ENCODE data around the gene KAT14. TPM values are rescaled to one million over a fixed set of nuclear protein-coding genes. Genes with fewer than 3 reads are reported as not detected.
"Not testable (repeated sequence)": the region's sequence is repeated elsewhere in the genome, so short reads cannot be mapped to it uniquely, and the experiment has no call there.

Gene KAT14
- total RNA-seq, 2 experiments from 2014 or later: 8.5 to 9.4 TPM

DNA sequence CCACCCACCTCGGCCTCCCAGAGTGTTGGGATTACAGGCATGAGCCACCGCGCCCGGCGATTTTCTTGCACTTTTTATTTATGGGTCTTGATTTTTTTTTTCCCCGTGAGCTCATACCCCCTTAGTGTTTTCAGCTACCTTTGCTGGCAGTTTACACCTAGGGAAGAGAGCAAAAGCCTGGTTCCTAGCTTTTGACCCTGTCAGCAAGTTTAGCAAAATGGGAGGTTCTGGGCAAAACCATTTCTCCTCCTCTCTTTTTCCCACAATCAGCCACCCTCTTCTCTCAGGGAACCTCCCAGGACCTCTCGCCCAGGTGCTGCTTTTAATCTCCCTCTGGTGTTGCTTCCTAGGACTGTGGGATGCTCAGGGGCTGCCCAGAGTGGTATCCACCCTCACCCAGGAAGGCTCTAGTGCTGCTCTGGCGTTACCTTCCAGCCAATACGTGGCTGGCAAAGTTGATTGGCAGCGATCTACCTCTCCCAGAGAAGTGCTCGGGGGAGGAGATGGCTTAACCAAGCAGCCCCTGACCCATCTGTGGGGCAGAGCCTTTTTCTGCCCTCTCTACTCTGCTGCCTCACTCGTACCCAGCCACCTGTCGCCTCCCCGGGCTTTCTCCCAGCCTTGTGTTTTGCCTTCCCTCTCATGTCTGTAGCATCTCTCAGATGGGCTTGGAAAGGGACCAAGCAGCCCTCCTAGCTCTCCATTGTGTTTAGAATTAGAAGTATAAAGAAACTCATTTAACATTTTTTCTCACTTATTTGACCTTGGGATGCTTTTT lies 37.4 kb downstream of the KAT14 start:
- Mint-ChIP-seq H3K4me3 (no peak overlapping the region), H3K36me3 (ENCODE audit: low read depth) (peaks cover 89% of the 10 kb centered on the region), H3K27me3 (no peaks in the 10 kb centered on the region), H3K27ac (no peak overlapping the region), H3K9me3 (no peaks in the 10 kb centered on the region), H3K4me1 (ENCODE audit: low read depth) (peaks cover 24% of the 10 kb centered on the region)
- H3K27ac ChIP-seq (ENCODE audit: low read depth in 1 of 2, low read length in 2 of 2): no peak overlapping the region
- no peak overlapping the region for H3K4me3 ChIP-seq (ENCODE audit: low read length)
- H3K36me3 ChIP-seq (ENCODE audit: insufficient read depth, low read length): peaks cover 17% of the 10 kb centered on the region
- ATAC-seq (ENCODE audit: poor library complexity) (no peak), DNase-seq (no peak)
- H3K9me3 ChIP-seq (ENCODE audit: control insufficient read depth in 1 of 2, insufficient read depth in 1 of 2, low read length in 2 of 2): peaks cover 0 to 7% of the 10 kb centered on the region in 2 experiments
- TF ChIP-seq, protein P1, sequence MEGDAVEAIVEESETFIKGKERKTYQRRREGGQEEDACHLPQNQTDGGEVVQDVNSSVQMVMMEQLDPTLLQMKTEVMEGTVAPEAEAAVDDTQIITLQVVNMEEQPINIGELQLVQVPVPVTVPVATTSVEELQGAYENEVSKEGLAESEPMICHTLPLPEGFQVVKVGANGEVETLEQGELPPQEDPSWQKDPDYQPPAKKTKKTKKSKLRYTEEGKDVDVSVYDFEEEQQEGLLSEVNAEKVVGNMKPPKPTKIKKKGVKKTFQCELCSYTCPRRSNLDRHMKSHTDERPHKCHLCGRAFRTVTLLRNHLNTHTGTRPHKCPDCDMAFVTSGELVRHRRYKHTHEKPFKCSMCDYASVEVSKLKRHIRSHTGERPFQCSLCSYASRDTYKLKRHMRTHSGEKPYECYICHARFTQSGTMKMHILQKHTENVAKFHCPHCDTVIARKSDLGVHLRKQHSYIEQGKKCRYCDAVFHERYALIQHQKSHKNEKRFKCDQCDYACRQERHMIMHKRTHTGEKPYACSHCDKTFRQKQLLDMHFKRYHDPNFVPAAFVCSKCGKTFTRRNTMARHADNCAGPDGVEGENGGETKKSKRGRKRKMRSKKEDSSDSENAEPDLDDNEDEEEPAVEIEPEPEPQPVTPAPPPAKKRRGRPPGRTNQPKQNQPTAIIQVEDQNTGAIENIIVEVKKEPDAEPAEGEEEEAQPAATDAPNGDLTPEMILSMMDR (IDR thresholded peaks at IDR 0.05): no peak
- intact Hi-C loops (cut with DNase I, micrococcal nuclease): no loop called here
- H3K27me3 ChIP-seq (ENCODE audit: control insufficient read depth in 1 of 2, insufficient read depth in 2 of 2, low read length in 2 of 2): no peaks in the 10 kb centered on the region
- CTCF ChIA-PET: no interaction called here
- POLR2A ChIA-PET: no interaction called here
- no peaks in the 10 kb centered on the region for H3K4me1 ChIP-seq (ENCODE audit: insufficient read depth, low read length)

GRCh38 chr20:18176318-18176785 lies 38.7 kb downstream of the KAT14 start:
- TF ChIP-seq, protein P1 (IDR thresholded peaks at IDR 0.05): no peak
- intact Hi-C loops (cut with DNase I, micrococcal nuclease): no loop called here
- H3K4me1 ChIP-seq (ENCODE audit: insufficient read depth, low read length): no peaks in the 10 kb centered on the region
- no peak overlapping the region for H3K27ac ChIP-seq (ENCODE audit: low read depth in 1 of 2, low read length in 2 of 2)
- H3K27me3 ChIP-seq (ENCODE audit: control insufficient read depth in 1 of 2, insufficient read depth in 2 of 2, low read length in 2 of 2): no peaks in the 10 kb centered on the region
- peaks cover 87% of the 10 kb centered on the region for H3K36me3 Mint-ChIP-seq (ENCODE audit: low read depth)
- H3K27me3 Mint-ChIP-seq: no peaks in the 10 kb centered on the region
- no peak overlapping the region for H3K4me3 Mint-ChIP-seq
- peaks cover 5 to 7% of the 10 kb centered on the region in 2 experiments for H3K9me3 ChIP-seq (ENCODE audit: control insufficient read depth in 1 of 2, insufficient read depth in 1 of 2, low read length in 2 of 2)
- H3K4me3 ChIP-seq (ENCODE audit: low read length): no peak overlapping the region
- H3K9me3 Mint-ChIP-seq: peaks cover 4% of the 10 kb centered on the region
- no peak overlapping the region for H3K27ac Mint-ChIP-seq
- H3K36me3 ChIP-seq (ENCODE audit: insufficient read depth, low read length): peaks cover 16% of the 10 kb centered on the region
- CTCF ChIA-PET: no interaction called here
- POLR2A ChIA-PET: no interaction called here
- H3K4me1 Mint-ChIP-seq (ENCODE audit: low read depth): peaks cover 19% of the 10 kb centered on the region
- DNase-seq (no peak), ATAC-seq (ENCODE audit: poor library complexity) (no peak)

- H3K4me1 ChIP-seq (ENCODE audit: insufficient read depth, low read length); H3K9me3 ChIP-seq (ENCODE audit: control insufficient read depth in 1 of 2, insufficient read depth in 1 of 2, low read length in 2 of 2); intact Hi-C loops (cut with DNase I, micrococcal nuclease); ATAC-seq (ENCODE audit: poor library complexity); H3K27ac Mint-ChIP-seq; CTCF ChIA-PET; H3K4me3 Mint-ChIP-seq; DNase-seq; H3K27me3 Mint-ChIP-seq; H3K4me1 Mint-ChIP-seq (ENCODE audit: low read depth); H3K9me3 Mint-ChIP-seq; H3K4me3 ChIP-seq (ENCODE audit: low read length); H3K27ac ChIP-seq (ENCODE audit: low read depth in 1 of 2, low read length in 2 of 2); H3K27me3 ChIP-seq (ENCODE audit: control insufficient read depth in 1 of 2, insufficient read depth in 2 of 2, low read length in 2 of 2); POLR2A ChIA-PET: not testable (repeated sequence)
- H3K36me3 Mint-ChIP-seq (ENCODE audit: low read depth): peaks cover 91% of the 10 kb centered on the region
- peaks cover 39% of the 10 kb centered on the region for H3K36me3 ChIP-seq (ENCODE audit: insufficient read depth, low read length)
These were observed 42.7 kb downstream of the KAT14 start for GRCh38 chr20:18180366-18180765.

- H3K4me3 Mint-ChIP-seq: no peak overlapping the region
- Histone ChIP-seq H3K4me3 (ENCODE audit: low read length) (no peak overlapping the region), H3K9me3 (ENCODE audit: control insufficient read depth in 1 of 2, insufficient read depth in 1 of 2, low read length in 2 of 2) (peaks cover 5 to 7% of the 10 kb centered on the region in 2 experiments), H3K4me1 (ENCODE audit: insufficient read depth, low read length) (no peaks in the 10 kb centered on the region), H3K27ac (ENCODE audit: low read depth in 1 of 2, low read length in 2 of 2) (no peak overlapping the region), H3K27me3 (ENCODE audit: control insufficient read depth in 1 of 2, insufficient read depth in 2 of 2, low read length in 2 of 2) (no peaks in the 10 kb centered on the region), H3K36me3 (ENCODE audit: insufficient read depth, low read length) (peaks cover 42% of the 10 kb centered on the region)
- no peak overlapping the region for H3K27ac Mint-ChIP-seq
- no peak for DNase-seq
- H3K27me3 Mint-ChIP-seq: no peaks in the 10 kb centered on the region
- H3K36me3 Mint-ChIP-seq (ENCODE audit: low read depth): peaks cover 91% of the 10 kb centered on the region
- ChIA-PET CTCF (no interaction called here), POLR2A (no interaction called here)
- intact Hi-C loops (cut with DNase I, micrococcal nuclease): no loop called here
- TF ChIP-seq, protein P1 (IDR thresholded peaks at IDR 0.05): no peak
- no peak for ATAC-seq (ENCODE audit: poor library complexity)
- H3K4me1 Mint-ChIP-seq (ENCODE audit: low read depth): no peaks in the 10 kb centered on the region
- peaks cover 4% of the 10 kb centered on the region for H3K9me3 Mint-ChIP-seq
These were observed 43.2 kb downstream of the KAT14 start for GRCh38 chr20:18180815-18181214.
